ENCODE data around the gene FLNB.

DNA sequence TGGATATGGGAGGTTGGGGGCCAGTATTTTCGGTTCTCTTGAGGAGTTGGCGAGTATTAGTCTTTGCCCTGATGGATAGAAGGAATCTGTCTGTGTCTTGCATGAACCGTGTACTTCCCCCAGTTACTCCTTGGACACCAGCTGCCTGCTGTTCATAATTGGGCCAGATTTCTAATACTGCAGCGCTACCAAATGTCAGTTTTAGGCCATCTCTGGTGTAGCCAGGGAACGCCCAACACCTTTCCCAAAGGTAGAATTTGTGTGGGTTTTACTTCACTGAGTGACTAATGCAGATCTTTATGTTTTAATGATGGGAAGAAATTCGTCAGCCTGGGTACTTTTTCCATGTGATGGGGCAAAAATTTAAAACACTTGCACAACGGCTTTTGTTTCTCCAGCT is 18.4 kb downstream of the FLNB start:
- TF ChIP-seq, protein P1, sequence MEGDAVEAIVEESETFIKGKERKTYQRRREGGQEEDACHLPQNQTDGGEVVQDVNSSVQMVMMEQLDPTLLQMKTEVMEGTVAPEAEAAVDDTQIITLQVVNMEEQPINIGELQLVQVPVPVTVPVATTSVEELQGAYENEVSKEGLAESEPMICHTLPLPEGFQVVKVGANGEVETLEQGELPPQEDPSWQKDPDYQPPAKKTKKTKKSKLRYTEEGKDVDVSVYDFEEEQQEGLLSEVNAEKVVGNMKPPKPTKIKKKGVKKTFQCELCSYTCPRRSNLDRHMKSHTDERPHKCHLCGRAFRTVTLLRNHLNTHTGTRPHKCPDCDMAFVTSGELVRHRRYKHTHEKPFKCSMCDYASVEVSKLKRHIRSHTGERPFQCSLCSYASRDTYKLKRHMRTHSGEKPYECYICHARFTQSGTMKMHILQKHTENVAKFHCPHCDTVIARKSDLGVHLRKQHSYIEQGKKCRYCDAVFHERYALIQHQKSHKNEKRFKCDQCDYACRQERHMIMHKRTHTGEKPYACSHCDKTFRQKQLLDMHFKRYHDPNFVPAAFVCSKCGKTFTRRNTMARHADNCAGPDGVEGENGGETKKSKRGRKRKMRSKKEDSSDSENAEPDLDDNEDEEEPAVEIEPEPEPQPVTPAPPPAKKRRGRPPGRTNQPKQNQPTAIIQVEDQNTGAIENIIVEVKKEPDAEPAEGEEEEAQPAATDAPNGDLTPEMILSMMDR (conservative IDR thresholded peaks at IDR 0.05; ENCODE audit: low read length) = no peak
- TF ChIP-seq EZH2phosphoT487 (IDR thresholded peaks at IDR 0.05; ENCODE audit: borderline replicate concordance) = no peak

Data from Loucy (cell line).